ENCODE measurements around the gene AVPR2. TPM values are rescaled to one million over a fixed set of nuclear protein-coding genes. Genes with fewer than 3 reads are reported as not detected.

The AVPR2 gene
- total RNA-seq, 1 experiment from 2014 or later, result 10.6 TPM

- no peaks in the 10 kb centered on the region for H3K27me3 ChIP-seq (ENCODE audit: control insufficient read depth, insufficient read depth, low read length)
- no TSS peak for BruUV-seq (replicated peaks)
- DNase-seq (ENCODE audit: low read depth, low spot score) (no peak), ATAC-seq (no peak)
- TF ChIP-seq REST (IDR thresholded peaks at IDR 0.05; ENCODE audit: insufficient read depth in 1 of 2, low read depth in 2 of 2, low read length in 1 of 2), result no peak
- TF ChIP-seq, protein P1, sequence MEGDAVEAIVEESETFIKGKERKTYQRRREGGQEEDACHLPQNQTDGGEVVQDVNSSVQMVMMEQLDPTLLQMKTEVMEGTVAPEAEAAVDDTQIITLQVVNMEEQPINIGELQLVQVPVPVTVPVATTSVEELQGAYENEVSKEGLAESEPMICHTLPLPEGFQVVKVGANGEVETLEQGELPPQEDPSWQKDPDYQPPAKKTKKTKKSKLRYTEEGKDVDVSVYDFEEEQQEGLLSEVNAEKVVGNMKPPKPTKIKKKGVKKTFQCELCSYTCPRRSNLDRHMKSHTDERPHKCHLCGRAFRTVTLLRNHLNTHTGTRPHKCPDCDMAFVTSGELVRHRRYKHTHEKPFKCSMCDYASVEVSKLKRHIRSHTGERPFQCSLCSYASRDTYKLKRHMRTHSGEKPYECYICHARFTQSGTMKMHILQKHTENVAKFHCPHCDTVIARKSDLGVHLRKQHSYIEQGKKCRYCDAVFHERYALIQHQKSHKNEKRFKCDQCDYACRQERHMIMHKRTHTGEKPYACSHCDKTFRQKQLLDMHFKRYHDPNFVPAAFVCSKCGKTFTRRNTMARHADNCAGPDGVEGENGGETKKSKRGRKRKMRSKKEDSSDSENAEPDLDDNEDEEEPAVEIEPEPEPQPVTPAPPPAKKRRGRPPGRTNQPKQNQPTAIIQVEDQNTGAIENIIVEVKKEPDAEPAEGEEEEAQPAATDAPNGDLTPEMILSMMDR (IDR thresholded peaks at IDR 0.05), result no peak
- no peak for TF ChIP-seq TCF7L2 (IDR thresholded peaks at IDR 0.05; ENCODE audit: low read depth, low read length)
- no peak for TF ChIP-seq SIN3A (IDR thresholded peaks at IDR 0.05; ENCODE audit: borderline replicate concordance, insufficient read depth, low read depth, low read length)
- TF ChIP-seq POLR2AphosphoS5 (IDR thresholded peaks at IDR 0.05; ENCODE audit: low read depth, low read length), result no peak
- POLR2A ChIA-PET, result interaction anchor here (0.7 kb wide), 1 partner anchor 14 kb away, joined by 4 read pairs; no protein-coding TSS in a partner anchor
- H3K4me1 ChIP-seq (ENCODE audit: control insufficient read depth, insufficient read depth, low read length), result peaks cover 84% of the 10 kb centered on the region
- in situ Hi-C loops (cut with HindIII; ENCODE audit: low pct_unique_long_range_greater_than_20kb, low sequenced_read_pairs), result no loop called here
- intact Hi-C loops (cut with micrococcal nuclease; ENCODE audit: unreplicated experiment), result loop anchor here (10.0 kb wide), 2 partner anchors 79 to 119 kb away; partner anchors contain the start of gene PLXNB3
- H3K4me3 ChIP-seq (ENCODE audit: low read depth in 2 of 2, low read length in 2 of 2), result peak overlapping the region; percentile 62 to 74
- H3K9me3 ChIP-seq (ENCODE audit: control insufficient read depth, insufficient read depth, low read depth, low read length), result no peaks in the 10 kb centered on the region
- no peaks in the 10 kb centered on the region for H3K36me3 ChIP-seq (ENCODE audit: control insufficient read depth, insufficient read depth, low read length)
- peak overlapping the region; percentile 89 for H3K27ac ChIP-seq (ENCODE audit: low read length)
- CTCF ChIA-PET, result no interaction called here
These were observed 21.2 kb upstream of the AVPR2 start for GRCh38 chrX:153883163-153883843.

GRCh38 chrX:153884136-153884535 lies 20.3 kb upstream of the AVPR2 start:
- intact Hi-C loops (cut with micrococcal nuclease; ENCODE audit: unreplicated experiment) (loop anchor here (10.0 kb wide), 2 partner anchors 79 to 119 kb away; partner anchors contain the start of gene PLXNB3), in situ Hi-C loops (cut with HindIII; ENCODE audit: low pct_unique_long_range_greater_than_20kb, low sequenced_read_pairs) (no loop called here)
- ChIA-PET POLR2A (no interaction called here), CTCF (no interaction called here)
- peak overlapping the region; percentile 62 to 74 for H3K4me3 ChIP-seq (ENCODE audit: low read depth in 2 of 2, low read length in 2 of 2)
- TF ChIP-seq POLR2AphosphoS5 (IDR thresholded peaks at IDR 0.05; ENCODE audit: low read depth, low read length), result no peak
- TF ChIP-seq, protein P1 (IDR thresholded peaks at IDR 0.05), result no peak
- no peak for TF ChIP-seq SIN3A (IDR thresholded peaks at IDR 0.05; ENCODE audit: borderline replicate concordance, insufficient read depth, low read depth, low read length)
- TF ChIP-seq REST (IDR thresholded peaks at IDR 0.05; ENCODE audit: insufficient read depth in 1 of 2, low read depth in 2 of 2, low read length in 1 of 2), result no peak
- no peak for TF ChIP-seq TCF7L2 (IDR thresholded peaks at IDR 0.05; ENCODE audit: low read depth, low read length)
- no peaks in the 10 kb centered on the region for H3K9me3 ChIP-seq (ENCODE audit: control insufficient read depth, insufficient read depth, low read depth, low read length)
- H3K27me3 ChIP-seq (ENCODE audit: control insufficient read depth, insufficient read depth, low read length), result no peaks in the 10 kb centered on the region
- no peaks in the 10 kb centered on the region for H3K36me3 ChIP-seq (ENCODE audit: control insufficient read depth, insufficient read depth, low read length)
- BruUV-seq (replicated peaks), result TSS peak; percentile 70
- peaks cover 77% of the 10 kb centered on the region for H3K4me1 ChIP-seq (ENCODE audit: control insufficient read depth, insufficient read depth, low read length)
- H3K27ac ChIP-seq (ENCODE audit: low read length), result peak overlapping the region; percentile 89
- ATAC-seq, result no peak
- DNase-seq (ENCODE audit: low read depth, low spot score), result no peak
